NT2/D1 (cell line): ENCODE measurements around the gene HS6ST3.

Experiments
- SUZ12 ChIP-seq: IDR thresholded peaks from 2 replicates; pipeline ENCODE4 v1.6.1; 2011; ENCODE audit not compliant: insufficient read length, insufficient read depth; ENCODE audit errors: extremely low read depth
- ZNF274 ChIP-seq: IDR thresholded peaks from 2 replicates; pipeline ENCODE4 v1.6.1; 2011; ENCODE audit warnings: mild to moderate bottlenecking, low read depth, low read length

DNA sequence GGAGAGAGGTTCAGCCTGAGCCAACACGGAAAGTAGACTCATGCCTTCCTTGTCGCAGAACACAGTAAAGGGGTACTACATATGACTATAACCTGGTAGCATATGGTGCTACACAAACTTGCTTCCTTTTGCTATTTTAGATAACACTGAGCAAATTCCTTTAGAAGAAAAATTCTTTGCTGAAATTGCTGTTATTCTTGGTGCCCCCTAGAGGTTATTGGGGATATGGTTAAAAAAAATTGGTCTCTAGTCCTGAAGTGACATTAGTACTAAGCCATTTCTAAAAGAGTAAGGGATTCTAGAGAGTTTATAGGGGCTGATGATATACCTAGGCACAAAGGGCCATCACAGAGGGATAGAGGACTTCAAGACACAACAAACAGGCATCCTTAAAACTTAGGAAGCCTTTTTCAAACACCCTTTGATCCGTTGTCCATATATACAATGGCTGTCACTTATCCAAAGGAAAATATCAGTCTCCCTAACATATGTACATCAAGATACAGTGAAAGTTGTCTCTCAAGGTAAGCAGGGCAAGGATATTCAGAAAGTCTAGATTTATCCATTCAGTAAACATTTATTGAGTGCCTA, 13.9 kb upstream of the HS6ST3 start:
- TF ChIP-seq ZNF274 (no peak), SUZ12 (no peak)
